Activated CD4-positive, CD25-positive, alpha-beta regulatory T cell treated with anti-CD3 and anti-CD28 coated beads, Interleukin-2, amount 50 U/mL, for 16 hours (primary cell): ENCODE measurements around the gene MSMP.

Experiments
- DNase-seq: peaks from one replicate; pipeline ENCODE4 v3.0.0-alpha.2; 2020; ENCODE audit warnings: low read depth, low spot score

Gene MSMP

DNA sequence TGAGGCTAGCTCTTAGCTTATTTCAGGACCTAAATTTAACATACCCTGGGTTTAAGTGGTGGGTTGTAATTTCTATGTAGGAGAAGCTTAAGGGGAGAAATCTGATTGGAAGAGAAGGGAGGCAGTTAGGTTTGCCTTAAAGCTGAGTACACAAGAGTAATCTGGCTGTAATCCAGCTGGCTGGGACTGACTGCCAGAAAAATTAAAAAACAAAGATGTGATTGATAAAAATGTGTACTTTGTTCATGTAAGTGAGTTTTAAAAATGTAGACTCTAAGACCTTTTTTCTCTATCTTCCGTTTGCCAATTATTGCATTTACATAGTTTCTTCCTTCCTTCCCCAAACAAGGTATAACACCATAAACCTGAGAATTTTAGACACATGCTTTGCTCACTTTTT lies 17.5 kb upstream of the MSMP start:
- no peak for DNase-seq

DNA sequence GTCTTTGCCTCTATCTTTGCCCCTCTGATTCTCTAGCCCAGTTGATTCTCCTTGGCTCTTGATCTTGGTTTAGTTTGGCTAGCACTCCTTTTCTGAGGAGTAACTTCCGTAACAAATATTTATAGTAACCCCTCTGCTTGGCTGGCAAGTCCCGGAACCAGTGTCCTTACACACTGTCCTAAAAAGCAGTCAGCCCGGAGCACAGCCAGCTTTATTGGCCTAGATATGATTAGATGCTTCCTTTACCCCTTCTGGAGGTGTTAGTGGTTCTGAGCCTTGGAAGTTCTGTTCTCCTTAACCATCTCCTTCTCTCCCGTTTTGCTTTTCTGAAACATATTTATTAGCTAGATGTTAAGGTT lies 17.0 kb upstream of the MSMP start:
- DNase-seq: no peak

DNA sequence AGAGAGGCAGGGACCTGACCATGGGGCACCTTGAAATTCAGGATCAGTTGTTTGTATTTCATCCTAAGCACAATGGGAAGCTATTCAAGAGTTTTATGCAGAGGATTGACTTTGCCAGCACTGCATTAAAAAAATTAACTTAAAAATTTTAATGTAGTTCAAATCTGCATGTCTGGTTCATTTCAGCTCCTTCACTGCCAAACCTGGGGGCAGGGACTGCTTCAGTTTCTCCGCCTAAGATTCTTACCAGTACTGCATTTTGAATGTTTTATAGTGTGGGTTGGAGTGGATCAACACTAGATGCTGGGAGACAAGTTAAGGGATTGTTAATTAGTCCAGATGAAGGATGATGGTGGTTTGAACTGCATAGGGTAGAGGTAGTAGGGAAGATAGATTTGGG lies 15.7 kb upstream of the MSMP start:
- DNase-seq: no peak

DNA sequence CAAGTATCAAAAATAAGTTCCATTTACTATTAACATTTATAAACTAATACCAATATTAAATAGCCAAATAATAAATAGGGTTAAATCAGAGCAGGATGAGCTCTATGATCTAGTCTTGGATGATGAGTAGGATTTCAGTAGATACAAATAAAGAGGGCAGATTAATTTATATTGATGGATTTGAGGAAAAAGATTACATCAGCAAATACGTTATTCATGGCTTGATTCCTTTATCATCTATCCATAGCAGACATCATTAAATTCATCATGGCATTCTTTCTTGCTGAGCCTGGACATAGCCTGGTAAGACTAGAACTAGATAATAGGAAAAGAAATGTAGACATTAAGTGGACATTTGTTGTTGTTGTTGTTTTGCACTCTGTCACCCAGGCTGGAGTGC lies 13.4 kb upstream of the MSMP start:
- no peak for DNase-seq

DNA sequence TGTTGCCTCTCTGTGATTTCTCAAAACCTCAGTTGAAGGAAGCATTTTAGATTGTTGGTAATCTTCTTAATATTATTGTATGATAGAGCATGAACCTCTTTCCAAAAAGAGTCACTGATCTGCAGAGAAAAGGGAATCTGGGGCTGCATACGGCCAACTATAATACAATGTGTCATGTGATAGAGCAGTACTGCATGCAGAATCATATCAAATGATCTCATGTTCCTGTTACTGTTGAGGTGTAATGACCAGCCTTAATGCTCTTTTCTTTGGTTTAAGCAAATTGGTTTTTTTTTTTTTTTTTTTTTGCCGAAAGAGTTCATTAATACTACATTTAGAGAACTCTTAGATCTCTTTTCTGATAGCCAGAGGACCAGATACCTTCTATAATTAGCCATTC lies 12.9 kb upstream of the MSMP start:
- no peak for DNase-seq

DNA sequence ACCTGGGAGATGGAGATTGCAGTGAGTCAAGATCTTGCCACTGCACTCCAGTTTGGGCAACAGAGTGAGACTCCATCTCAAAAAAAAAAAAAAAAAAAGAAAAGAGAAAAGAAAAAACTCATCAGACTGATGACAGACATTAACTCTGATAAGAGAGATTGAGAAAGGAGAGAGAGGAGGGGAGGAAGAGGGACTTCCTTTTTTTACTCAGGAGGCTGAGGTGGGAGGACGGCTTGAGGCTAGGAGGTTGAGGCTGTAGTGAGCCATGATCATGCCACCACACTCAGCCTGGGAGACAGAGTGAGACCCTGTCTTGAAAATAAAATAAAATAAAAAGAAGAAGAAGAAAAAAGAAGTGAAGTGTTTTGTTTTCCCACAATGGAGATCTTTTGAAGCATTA lies 9.7 kb upstream of the MSMP start:
- DNase-seq: no peak

DNA sequence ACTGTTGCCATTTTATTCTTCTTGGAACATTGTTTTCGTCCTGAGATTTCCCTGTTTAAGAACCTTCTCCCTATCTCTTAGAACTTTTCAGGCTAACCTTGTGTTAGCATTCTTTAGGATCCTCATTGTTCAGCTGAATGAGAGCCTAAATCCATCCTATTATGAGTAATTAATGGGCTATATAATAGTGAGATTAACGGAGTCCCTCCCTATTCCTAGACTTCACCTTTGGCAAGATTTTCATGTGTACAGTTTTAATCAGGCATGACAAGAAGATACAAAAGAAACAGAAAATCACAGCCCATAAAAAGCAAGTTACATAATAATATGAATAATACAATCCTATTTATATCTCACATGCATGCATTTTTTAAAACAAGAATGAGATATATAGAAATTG lies 9.1 kb upstream of the MSMP start:
- no peak for DNase-seq

DNA sequence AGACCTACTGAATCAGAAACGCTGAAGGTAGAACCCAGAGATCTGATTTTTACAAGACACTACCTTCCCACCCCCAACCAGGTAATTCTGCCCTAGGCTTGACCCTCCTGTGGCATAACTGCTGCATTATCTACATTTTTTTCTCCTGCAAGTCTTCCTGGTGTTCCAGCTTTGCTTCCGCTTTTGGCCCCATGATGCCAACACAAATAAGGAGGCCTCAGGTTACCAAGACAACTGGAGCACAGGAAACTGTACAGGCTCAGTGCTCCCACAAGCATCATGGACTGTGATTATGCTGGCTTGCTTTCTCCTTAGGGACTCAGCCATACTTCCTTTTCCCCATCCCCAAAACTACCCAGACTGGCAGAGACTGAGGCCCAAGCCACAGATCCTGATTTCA lies 6.6 kb upstream of the MSMP start:
- no peak for DNase-seq

DNA sequence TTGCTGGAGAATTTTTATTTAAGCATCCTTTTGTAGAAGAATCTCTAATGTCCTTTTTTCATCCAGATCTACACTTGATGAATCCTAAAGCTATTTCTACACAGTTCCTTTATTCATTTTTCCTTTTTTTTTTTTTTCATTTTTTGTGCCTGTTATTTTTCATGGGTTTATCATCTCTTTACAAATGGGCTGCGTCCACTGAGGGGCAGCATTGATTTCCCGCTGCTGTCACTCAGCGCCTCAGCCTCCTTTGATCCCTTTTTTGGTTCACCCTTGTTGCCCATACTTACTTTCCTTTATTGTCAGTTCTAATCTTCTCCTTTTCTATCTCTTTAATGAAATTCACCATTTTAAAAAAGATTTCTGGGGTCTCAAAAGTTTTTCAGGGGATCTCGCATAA lies 5.7 kb upstream of the MSMP start:
- no peak for DNase-seq

DNA sequence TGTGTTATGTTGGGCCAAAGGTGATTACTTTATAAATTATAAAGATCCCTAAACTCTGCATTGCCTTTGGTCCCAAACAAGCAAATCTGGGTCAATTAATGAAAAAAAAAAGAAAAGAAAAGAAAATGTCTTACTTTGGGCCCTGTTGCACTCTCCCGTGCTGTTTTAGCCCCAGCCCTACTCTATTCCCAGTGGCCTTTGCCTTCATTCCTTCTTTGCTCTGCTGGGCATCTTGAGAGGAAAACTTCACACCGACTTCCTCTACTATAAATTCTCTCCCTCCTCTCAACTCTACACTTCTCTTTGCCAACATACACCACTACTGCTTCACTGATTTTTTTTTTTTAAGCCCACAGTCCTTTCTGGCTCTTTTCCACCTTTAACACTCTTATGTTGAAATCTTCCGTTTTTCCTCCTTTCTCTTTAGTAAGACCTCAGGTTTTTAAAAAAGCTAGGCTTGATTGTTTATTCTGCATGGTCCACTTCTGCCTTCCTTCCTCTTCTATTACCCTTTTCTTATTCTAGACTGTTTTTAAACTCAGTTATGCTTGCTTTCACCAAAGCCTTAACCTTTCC lies 4.5 kb upstream of the MSMP start:
- DNase-seq: no peak

DNA sequence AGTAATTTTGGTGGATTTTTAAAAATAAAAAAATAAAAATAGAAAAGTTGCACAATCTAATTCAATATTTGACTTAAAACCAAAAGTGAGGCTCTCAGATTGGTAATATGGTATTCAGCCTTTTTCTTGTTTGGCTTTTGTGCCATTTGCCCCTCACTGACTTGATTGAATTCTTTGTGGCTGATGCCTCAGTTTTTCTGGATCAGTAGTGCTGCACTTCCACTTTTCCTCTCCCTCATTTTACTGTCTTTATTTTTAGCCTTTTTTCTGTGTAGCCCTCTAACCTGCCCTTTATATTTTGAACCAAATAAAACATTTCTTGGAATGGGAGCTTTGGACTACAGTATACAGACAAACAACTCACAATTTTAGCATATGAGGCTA lies 3.8 kb upstream of the MSMP start:
- no peak for DNase-seq

DNA sequence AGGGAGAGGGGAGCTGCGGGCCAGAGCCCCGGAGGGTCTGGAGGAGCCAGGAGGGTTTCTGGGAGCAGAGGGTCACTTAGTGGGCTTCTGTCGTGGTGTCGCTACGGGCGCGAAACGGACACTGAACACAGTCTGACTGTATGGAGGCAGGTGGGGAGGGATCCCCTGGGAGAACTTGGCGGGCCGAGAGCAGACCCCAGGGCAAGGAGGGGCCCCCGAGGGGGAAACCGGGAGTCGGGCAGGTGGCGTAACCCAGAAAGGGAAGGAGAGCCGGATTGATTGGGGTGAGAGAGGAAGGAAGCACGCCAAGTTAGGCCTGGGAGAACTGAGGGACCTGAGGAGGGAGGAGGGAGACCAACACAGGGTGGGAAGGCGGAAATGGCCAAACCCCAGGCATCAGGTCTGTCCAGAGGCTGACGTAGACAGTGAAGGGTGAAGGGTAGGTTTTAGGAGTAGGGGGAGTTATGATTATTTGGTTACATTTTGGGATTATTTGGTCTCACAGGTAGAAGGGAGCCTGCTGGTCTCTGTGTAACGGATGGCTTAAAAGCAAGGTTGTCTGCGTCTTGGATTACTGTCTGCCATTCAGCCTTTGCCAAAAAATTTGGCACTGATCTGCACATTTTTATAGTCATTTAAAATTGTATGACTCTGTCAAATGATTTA lies 3.3 kb upstream of the MSMP start:
- no peak for DNase-seq

DNA sequence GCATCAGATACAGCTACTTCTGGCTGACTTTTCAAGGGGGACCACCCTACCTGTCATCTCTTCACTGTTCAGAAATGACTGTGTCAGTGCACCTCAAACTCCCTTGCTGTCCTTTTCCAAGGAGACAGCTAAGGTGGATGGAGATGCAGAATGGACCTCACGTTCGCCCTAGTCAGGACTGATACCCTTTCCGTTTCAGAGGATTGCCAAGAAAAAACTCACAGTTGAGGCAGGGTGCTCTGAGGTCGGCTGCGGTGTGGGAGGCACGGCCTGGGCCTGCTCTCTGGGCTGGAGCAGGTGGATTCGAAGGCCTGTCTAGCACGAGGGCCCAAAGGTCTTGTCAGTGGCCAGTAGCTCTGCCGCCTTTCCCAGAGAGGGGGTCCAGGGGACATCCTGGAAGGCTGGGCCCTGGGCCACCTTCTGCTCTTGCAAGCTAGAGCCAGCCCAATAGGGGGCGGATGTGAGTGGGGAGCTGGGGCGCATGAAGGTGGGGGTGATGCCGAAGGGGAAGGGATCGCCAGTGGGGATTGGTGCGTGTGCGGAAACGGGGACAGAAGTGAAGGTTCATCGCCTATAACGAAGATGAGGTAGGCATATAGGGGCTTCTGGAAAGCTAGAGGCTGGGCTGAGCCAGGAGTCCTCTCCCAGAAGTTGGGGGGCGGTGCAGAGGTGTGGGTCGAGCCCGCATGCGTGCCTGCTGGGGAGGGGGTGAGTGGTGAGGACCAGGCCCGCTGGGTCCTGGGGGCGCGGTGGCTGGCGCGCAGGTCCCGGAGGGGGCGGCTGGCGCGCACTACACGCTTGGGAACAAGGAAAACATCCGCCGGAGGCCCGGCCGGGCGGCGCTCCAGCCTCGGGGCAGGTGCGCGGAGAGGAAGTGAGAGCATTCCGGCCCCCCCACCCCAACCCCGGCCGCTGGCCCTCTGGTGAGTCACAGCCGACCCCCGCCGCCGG lies 2.5 kb upstream of the MSMP start:
- DNase-seq: peak; percentile 63

DNA sequence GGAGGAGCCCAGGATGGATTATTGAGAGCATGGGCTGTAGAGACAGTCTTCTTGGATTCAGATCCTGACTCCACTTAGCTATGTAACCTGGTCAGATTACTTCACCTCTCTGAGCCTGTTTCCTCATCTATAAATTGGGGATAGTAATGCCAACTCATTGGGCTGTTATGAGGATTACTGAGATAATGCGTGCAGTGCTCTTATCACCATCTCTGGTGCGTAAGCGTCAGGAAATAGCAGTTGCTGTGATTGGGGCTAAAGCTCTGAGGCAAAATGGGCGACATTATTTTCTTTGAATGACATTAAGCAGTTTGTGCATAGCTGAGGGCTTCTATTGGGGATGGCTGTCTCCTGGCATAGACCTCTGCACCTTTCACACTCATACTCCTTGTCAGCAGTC lies 995 bp upstream of the MSMP start:
- DNase-seq: no peak

DNA sequence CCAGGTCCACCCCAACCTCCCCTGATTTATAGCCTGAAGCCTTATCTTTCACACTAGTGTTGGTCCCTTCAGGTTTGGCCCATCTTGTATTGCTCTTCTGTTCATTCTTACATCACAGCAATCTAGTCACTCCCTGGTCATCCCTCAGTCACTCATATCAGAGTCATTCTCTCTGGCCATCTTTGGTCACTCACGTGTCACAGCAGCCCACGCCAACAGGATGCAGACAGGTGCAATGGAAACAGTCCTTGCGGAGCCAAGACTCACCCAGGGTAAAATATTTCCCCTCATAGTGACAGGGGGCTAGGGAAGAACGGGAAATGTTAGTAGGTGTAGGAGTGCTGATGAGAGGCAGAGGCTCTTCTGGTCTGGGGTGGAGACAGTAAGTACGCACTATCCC lies 610 bp downstream of the MSMP start:
- DNase-seq: no peak

DNA sequence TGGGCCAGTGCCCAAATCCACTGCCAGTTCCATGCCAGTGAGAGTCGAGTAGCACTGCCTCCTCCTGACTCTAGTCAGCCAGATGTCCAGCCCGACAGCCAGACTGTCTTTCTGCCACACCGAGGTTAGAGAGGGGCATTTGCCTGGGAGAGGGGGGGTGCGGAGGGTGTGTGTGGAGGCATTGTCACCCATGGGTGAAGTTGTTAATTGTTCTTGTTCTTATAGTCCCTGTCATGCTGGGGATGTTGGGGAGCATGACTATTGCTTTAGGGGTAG lies 3.9 kb downstream of the MSMP start:
- DNase-seq: no peak

DNA sequence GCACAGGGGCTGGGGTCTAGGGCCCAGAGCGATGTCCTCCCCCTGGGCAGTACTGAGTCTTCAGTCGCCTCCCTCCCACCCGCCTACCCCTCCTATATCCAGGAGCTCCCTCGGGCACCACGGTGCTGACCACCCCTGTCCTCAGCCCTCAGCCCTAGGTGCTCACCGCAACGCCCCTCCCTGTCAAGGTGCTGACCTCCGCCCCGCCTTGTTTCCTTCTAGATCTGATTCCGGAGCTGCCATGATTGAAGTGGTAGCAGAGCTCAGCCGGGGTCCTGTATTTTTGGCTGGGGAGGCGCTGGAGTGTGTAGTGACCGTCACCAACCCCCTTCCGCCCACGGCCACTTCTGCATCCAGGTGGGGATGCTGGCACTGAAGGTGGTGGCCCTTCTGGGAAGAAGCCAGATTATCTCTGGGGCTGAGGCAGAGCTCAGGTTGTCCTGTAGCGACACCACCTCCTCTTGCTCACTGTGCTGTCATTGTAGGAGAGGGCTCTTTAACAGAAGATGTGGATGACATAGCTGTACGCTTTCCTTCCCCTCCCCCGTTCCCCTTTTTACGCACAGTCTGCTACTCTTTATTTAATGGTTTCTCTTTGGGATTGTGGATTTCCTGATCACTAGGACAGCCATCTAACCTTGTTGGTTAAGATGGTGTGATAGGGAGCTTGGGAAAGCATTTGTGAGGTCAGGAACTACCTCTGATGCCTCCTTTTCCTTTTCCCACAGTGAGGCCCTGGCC lies 4.4 kb downstream of the MSMP start:
- DNase-seq: peak; percentile 24

DNA sequence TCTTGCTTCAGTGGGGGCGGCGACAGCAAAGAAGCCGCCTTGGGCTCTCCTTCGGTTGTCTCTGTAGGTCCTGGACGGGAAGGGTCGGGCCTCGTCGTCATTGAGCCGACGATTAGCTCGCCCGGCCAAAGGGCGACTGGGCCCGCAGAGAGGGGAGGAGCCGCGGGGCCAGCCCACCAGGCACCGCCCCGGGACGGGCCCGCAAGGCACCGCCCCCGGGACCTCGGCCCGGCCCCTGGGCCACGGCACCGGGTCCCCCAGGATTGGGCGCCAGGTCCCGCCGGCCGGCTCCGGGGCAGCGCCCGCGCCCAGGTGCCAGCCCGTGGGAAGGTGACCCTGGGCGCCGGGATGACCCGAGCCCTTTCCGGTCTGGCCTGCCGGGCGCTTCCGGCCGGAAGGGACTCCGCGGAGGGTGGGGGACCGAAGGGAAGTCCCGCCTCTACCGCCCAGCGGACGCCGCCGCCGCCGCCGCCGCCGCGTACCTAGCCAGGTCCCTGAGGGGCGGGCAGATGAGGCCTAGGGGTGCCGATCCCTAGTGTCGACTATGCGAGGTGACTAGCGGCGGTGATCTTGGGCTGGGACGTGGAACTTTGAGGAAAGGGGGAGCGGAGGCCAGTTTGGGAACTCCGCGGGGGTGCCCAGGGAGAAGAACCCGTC lies 5.1 kb downstream of the MSMP start, which contains the start of the genes GBA2 and RGP1:
Gene GBA2, minus strand, starts transcription at position 371 of the 657 bp plus-strand sequence. CDS start 524 bp downstream, outside the sequence.
Gene RGP1, plus strand, starts transcription at position 430 of the 657 bp plus-strand sequence. CDS start 469 bp downstream, outside the sequence.
- peak; percentile 32 for DNase-seq

DNA sequence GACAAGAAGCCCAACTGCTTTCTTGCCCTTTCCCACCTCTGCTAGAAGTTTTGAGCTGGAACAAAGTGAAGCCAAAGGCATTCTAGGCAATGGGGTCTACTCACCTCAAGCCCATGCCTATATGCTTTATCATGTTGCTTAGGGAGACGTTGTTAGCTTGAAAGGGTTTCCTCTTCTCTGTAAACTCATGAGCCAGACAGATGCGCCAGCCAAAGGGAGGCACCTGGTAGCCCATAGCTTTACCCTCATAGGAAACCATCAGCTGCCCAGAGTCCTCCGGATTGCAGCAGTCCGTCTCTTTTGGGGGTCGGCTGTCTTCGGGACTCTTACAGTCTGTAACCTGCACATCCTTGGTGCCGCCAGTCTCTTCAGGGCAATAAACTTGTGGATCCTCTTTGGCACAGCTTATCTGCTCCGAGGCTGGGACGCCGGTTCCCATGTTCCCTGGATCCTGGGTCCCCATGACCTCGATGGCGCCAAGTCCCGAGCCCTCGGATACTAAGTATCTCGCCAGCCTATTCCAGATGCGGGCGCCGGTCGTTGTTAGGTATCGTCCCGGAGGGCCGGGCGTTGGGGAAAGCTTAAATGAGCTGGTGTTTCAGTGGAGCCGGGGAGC lies 5.7 kb downstream of the MSMP start:
- no peak for DNase-seq

DNA sequence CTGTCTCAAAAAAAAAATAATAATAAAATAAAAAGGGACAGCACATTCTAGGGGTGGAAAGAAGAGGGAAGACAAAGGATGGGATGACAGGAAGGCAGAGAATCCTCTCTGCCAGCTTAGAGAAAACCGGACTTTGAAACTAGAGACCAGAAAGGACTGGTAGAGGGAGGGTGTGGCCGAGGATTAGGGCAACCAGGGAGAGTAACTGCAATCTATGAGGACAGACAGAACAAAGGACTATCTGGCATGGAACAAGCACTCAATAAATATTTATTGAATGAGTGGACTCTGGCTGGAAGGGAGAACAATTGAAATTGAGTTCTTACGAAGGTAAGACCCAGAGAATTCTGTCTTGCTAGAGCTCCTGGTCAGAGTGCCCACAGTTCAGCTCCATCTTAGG lies 7.5 kb downstream of the MSMP start:
- no peak for DNase-seq

DNA sequence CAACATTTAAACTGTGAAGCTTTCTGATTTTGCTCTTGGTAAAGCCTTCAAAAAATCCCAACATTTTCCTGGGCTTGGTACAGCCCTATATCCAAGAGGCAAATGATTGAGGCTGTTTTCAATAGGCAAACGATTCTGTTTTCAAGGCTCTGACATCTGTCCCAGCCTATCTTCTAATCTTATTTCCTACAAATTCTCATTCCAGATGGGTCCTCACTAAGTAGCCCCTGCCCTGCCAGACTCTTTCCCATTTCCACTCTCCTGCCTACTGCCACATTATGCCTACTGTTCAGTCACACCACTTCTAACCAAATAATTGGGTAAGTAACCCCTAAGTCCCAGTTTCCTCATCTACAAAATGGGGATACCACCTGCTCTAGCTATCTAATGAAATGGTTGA lies 8.5 kb downstream of the MSMP start:
- DNase-seq: no peak
